Neural cell (in vitro differentiated cells): Measurements from ENCODE around the gene NPC1.

Source experiments
- EP300 ChIP-seq: fragments of 450-650 bp; conservative IDR thresholded peaks from 2 replicates; pipeline ENCODE4 v1.6.1; 2014; ENCODE audit warnings: antibody characterized with exemption, mild to moderate bottlenecking, moderate library complexity; ENCODE audit not compliant: poor library complexity, severe bottlenecking
- EZH2 ChIP-seq: fragments of 200-600, 300-800 bp; shearing (Covaris generic), sonication (generic); IDR thresholded peaks from 2 replicates; pipeline ENCODE4 v1.6.1; 2014; ENCODE audit warnings: antibody characterized with exemption, low read length, borderline replicate concordance, mild to moderate bottlenecking; ENCODE audit not compliant: insufficient read depth, poor library complexity, severe bottlenecking
- MXI1 ChIP-seq: fragments of 450-650 bp; conservative IDR thresholded peaks from 2 replicates; pipeline ENCODE4 v1.6.1; 2014; ENCODE audit warnings: antibody characterized with exemption, mild to moderate bottlenecking; ENCODE audit not compliant: poor library complexity, severe bottlenecking
- POLR2AphosphoS5 ChIP-seq: IDR thresholded peaks from 2 replicates; pipeline ENCODE4 v1.6.1; 2012
- RAD21 ChIP-seq: fragments of 450-650 bp; conservative IDR thresholded peaks from 2 replicates; pipeline ENCODE4 v1.6.1; 2014; ENCODE audit warnings: antibody characterized with exemption, mild to moderate bottlenecking, moderate library complexity
- SMC3 ChIP-seq: fragments of 450-650 bp; conservative IDR thresholded peaks from 2 replicates; pipeline ENCODE4 v1.6.1; 2014; ENCODE audit warnings: antibody characterized with exemption, mild to moderate bottlenecking, moderate library complexity; ENCODE audit not compliant: poor library complexity
- TAF1 ChIP-seq: IDR thresholded peaks from 2 replicates; pipeline ENCODE4 v1.6.1; 2012; ENCODE audit warnings: low read depth
- TF ChIP-seq, protein P1 (sequence below): fragments of 450-650 bp; IDR thresholded peaks from 2 replicates; pipeline ENCODE4 v1.5.1; 2014; ENCODE audit warnings: antibody characterized with exemption, mild to moderate bottlenecking, moderate library complexity; ENCODE audit not compliant: poor library complexity, severe bottlenecking
- TF ChIP-seq, protein P2 (sequence below): IDR thresholded peaks from 2 replicates; pipeline ENCODE4 v1.6.1; 2012; ENCODE audit warnings: borderline replicate concordance

DNA sequence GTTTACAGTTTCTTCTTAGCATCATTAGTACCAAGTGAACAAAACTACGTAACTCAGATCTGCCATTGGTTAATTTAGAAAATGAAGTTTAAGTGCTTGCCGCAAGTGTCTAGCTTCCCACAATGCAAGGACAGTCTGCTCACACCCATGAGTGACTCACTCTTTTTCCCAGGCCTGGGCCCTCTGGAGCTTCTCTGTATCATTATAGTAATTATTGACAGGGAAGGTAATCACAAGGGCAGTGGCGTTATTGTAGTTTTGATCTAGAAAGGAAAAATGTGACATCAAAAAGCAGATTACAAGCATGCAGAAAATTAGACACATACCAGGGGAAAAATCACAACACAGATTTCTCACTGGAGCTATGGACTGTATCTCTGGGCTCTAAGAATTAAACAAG lies 38.5 kb downstream of the NPC1 start:
- TF ChIP-seq, protein P1, sequence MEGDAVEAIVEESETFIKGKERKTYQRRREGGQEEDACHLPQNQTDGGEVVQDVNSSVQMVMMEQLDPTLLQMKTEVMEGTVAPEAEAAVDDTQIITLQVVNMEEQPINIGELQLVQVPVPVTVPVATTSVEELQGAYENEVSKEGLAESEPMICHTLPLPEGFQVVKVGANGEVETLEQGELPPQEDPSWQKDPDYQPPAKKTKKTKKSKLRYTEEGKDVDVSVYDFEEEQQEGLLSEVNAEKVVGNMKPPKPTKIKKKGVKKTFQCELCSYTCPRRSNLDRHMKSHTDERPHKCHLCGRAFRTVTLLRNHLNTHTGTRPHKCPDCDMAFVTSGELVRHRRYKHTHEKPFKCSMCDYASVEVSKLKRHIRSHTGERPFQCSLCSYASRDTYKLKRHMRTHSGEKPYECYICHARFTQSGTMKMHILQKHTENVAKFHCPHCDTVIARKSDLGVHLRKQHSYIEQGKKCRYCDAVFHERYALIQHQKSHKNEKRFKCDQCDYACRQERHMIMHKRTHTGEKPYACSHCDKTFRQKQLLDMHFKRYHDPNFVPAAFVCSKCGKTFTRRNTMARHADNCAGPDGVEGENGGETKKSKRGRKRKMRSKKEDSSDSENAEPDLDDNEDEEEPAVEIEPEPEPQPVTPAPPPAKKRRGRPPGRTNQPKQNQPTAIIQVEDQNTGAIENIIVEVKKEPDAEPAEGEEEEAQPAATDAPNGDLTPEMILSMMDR = no peak
- TF ChIP-seq EP300 (no peak), MXI1 (no peak), TAF1 (no peak), EZH2 (no peak), POLR2AphosphoS5 (no peak), SMC3 (no peak), RAD21 (no peak)
- TF ChIP-seq, protein P2, sequence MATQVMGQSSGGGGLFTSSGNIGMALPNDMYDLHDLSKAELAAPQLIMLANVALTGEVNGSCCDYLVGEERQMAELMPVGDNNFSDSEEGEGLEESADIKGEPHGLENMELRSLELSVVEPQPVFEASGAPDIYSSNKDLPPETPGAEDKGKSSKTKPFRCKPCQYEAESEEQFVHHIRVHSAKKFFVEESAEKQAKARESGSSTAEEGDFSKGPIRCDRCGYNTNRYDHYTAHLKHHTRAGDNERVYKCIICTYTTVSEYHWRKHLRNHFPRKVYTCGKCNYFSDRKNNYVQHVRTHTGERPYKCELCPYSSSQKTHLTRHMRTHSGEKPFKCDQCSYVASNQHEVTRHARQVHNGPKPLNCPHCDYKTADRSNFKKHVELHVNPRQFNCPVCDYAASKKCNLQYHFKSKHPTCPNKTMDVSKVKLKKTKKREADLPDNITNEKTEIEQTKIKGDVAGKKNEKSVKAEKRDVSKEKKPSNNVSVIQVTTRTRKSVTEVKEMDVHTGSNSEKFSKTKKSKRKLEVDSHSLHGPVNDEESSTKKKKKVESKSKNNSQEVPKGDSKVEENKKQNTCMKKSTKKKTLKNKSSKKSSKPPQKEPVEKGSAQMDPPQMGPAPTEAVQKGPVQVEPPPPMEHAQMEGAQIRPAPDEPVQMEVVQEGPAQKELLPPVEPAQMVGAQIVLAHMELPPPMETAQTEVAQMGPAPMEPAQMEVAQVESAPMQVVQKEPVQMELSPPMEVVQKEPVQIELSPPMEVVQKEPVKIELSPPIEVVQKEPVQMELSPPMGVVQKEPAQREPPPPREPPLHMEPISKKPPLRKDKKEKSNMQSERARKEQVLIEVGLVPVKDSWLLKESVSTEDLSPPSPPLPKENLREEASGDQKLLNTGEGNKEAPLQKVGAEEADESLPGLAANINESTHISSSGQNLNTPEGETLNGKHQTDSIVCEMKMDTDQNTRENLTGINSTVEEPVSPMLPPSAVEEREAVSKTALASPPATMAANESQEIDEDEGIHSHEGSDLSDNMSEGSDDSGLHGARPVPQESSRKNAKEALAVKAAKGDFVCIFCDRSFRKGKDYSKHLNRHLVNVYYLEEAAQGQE = no peak
